T-helper 17 cell (primary cell): ENCODE results near the gene RHOJ. TPM values are rescaled to one million over a fixed set of nuclear protein-coding genes. Genes with fewer than 3 reads are reported as not detected.
"Not testable (repeated sequence)": the region's sequence is repeated elsewhere in the genome, so short reads cannot be mapped to it uniquely, and the experiment has no call there.

Experiments used
- ATAC-seq: fragments of 150-1000 bp; cut with Tn5 transposase; 2 replicates; pipeline ENCODE4 v1.10.0; 2021; ENCODE audit warnings: mild to moderate bottlenecking, moderate library complexity
- DNase-seq, 3 donors: peaks; one replicate each; pipeline versions ENCODE4 v3.0.0 to v3.0.0-alpha.2; 2020 to 2021
- H3K9me3 ChIP-seq: one replicate; pipeline ENCODE4 v1.7.0; 2013; ENCODE audit warnings: low read length, mild to moderate bottlenecking; ENCODE audit not compliant: control insufficient read depth, poor library complexity, severe bottlenecking
- H3K27ac Mint-ChIP-seq: one replicate; pipeline ENCODE4 v1.8.0; 2022; ENCODE audit warnings: mild to moderate bottlenecking, moderate library complexity, mixed read lengths
- H3K27me3 Mint-ChIP-seq: one replicate; pipeline ENCODE4 v1.8.0; 2022; ENCODE audit warnings: mixed read lengths
- H3K36me3 Mint-ChIP-seq: one replicate; pipeline ENCODE4 v1.8.0; 2022; ENCODE audit warnings: low read depth, mixed read lengths
- H3K4me1 Mint-ChIP-seq: one replicate; pipeline ENCODE4 v1.8.0; 2022; ENCODE audit warnings: mild to moderate bottlenecking, mixed read lengths
- H3K4me3 Mint-ChIP-seq: one replicate; pipeline ENCODE4 v1.8.0; 2022; ENCODE audit warnings: mild to moderate bottlenecking, moderate library complexity, mixed read lengths
- total RNA-seq, 4 donors: library from RNA in 2 of 4; stranded (reverse) in 2 of 4; gene quantifications; one replicate each; pipeline ENCODE4 v1.2.3 and lab custom pipeline; 2022 to 2026

The RHOJ gene
- total RNA-seq (not detected), total RNA-seq (lab: John Stamatoyannopoulos, UW) (0 reads per million in 2 donors)

- Mint-ChIP-seq H3K4me1 (no peaks in the 10 kb centered on the region), H3K27ac (no peak within 1 kb of the TSS), H3K27me3 (peaks cover 23% of the 10 kb centered on the region), H3K36me3 (no peaks in the 10 kb centered on the region), H3K4me3 (no peak within 1 kb of the TSS)
- DNase-seq (no peak), ATAC-seq (no peak)
- H3K9me3 ChIP-seq, result no peaks in the 10 kb centered on the region
These were observed at the start of gene RHOJ for GRCh38 chr14:63204407-63205043. RHOJ (plus strand) TSS chr14:63204443; CDS start chr14:63204870, 427 bp downstream.

- H3K27me3 Mint-ChIP-seq, result peaks cover 5% of the 10 kb centered on the region
These were observed 48.6 kb upstream of the RHOJ start for GRCh38 chr14:63155511-63156185.

GRCh38 chr14:63157195-63157594, 47.0 kb upstream of the RHOJ start:
- Mint-ChIP-seq H3K4me3 (no peak overlapping the region), H3K27me3 (peaks cover 5% of the 10 kb centered on the region), H3K27ac (no peak overlapping the region), H3K4me1 (no peaks in the 10 kb centered on the region), H3K36me3 (no peaks in the 10 kb centered on the region)
- DNase-seq (no peak), ATAC-seq (no peak)
- H3K9me3 ChIP-seq, result peaks cover 2% of the 10 kb centered on the region

More at GRCh38 chr14:63155511-63156185, 48.6 kb upstream of the RHOJ start:
- Mint-ChIP-seq H3K4me1 (no peaks in the 10 kb centered on the region), H3K4me3 (no peak overlapping the region), H3K27ac (no peak overlapping the region), H3K36me3 (no peaks in the 10 kb centered on the region)
- H3K9me3 ChIP-seq, result peaks cover 2% of the 10 kb centered on the region
- DNase-seq (no peak), ATAC-seq (no peak)

GRCh38 chr14:63163306-63163705, 40.9 kb upstream of the RHOJ start:
- H3K9me3 ChIP-seq, result peaks cover 4% of the 10 kb centered on the region
- H3K27ac Mint-ChIP-seq, result no peak overlapping the region
- H3K36me3 Mint-ChIP-seq, result no peaks in the 10 kb centered on the region
- peaks cover 5% of the 10 kb centered on the region for H3K27me3 Mint-ChIP-seq
- no peak for DNase-seq
- no peaks in the 10 kb centered on the region for H3K4me1 Mint-ChIP-seq
- no peak overlapping the region for H3K4me3 Mint-ChIP-seq
- ATAC-seq, result no peak

GRCh38 chr14:63164108-63164683, 40.0 kb upstream of the RHOJ start:
- no peak for ATAC-seq

GRCh38 chr14:63165267-63165666, 39.0 kb upstream of the RHOJ start:
- H3K9me3 ChIP-seq, H3K27me3 Mint-ChIP-seq, DNase-seq, H3K4me1 Mint-ChIP-seq, ATAC-seq, H3K27ac Mint-ChIP-seq, H3K36me3 Mint-ChIP-seq, H3K4me3 Mint-ChIP-seq: not testable (repeated sequence)

More at GRCh38 chr14:63164108-63164683, 40.0 kb upstream of the RHOJ start:
- peaks cover 4% of the 10 kb centered on the region for H3K9me3 ChIP-seq
- Mint-ChIP-seq H3K27me3 (peaks cover under 1% of the 10 kb centered on the region), H3K4me3 (no peak overlapping the region), H3K4me1 (no peaks in the 10 kb centered on the region), H3K27ac (no peak overlapping the region), H3K36me3 (no peaks in the 10 kb centered on the region)
- DNase-seq, result no peak

GRCh38 chr14:63167044-63167443, 37.2 kb upstream of the RHOJ start:
- Mint-ChIP-seq H3K4me3 (no peak overlapping the region), H3K27me3 (peaks cover 6% of the 10 kb centered on the region), H3K36me3 (no peaks in the 10 kb centered on the region), H3K4me1 (no peaks in the 10 kb centered on the region), H3K27ac (no peak overlapping the region)
- H3K9me3 ChIP-seq, result peaks cover 2% of the 10 kb centered on the region
- no peak for DNase-seq
- no peak for ATAC-seq

GRCh38 chr14:63174760-63175191, 29.5 kb upstream of the RHOJ start:
- ATAC-seq (no peak), DNase-seq (no peak)
- Mint-ChIP-seq H3K4me3 (no peak overlapping the region), H3K27ac (no peak overlapping the region), H3K27me3 (peaks cover 12% of the 10 kb centered on the region), H3K36me3 (no peaks in the 10 kb centered on the region), H3K4me1 (no peaks in the 10 kb centered on the region)
- no peaks in the 10 kb centered on the region for H3K9me3 ChIP-seq

GRCh38 chr14:63175531-63175930, 28.7 kb upstream of the RHOJ start:
- H3K27ac Mint-ChIP-seq, result no peak overlapping the region

GRCh38 chr14:63178912-63179311, 25.3 kb upstream of the RHOJ start:
- no peaks in the 10 kb centered on the region for H3K36me3 Mint-ChIP-seq
- peaks cover 11% of the 10 kb centered on the region for H3K27me3 Mint-ChIP-seq
- no peak overlapping the region for H3K4me3 Mint-ChIP-seq
- no peaks in the 10 kb centered on the region for H3K4me1 Mint-ChIP-seq
- ATAC-seq (no peak), DNase-seq (no peak)
- no peak overlapping the region for H3K27ac Mint-ChIP-seq
- no peaks in the 10 kb centered on the region for H3K9me3 ChIP-seq

More at GRCh38 chr14:63175531-63175930, 28.7 kb upstream of the RHOJ start:
- H3K4me1 Mint-ChIP-seq, result no peaks in the 10 kb centered on the region
- H3K9me3 ChIP-seq, result no peaks in the 10 kb centered on the region
- DNase-seq, result no peak
- H3K27me3 Mint-ChIP-seq, result peaks cover 17% of the 10 kb centered on the region
- H3K4me3 Mint-ChIP-seq, result no peak overlapping the region
- no peak for ATAC-seq
- no peaks in the 10 kb centered on the region for H3K36me3 Mint-ChIP-seq

- H3K4me3 Mint-ChIP-seq, result no peak overlapping the region
- H3K36me3 Mint-ChIP-seq, result no peaks in the 10 kb centered on the region
- H3K27me3 Mint-ChIP-seq, result peaks cover 11% of the 10 kb centered on the region
- no peaks in the 10 kb centered on the region for H3K4me1 Mint-ChIP-seq
- no peak overlapping the region for H3K27ac Mint-ChIP-seq
- no peak for DNase-seq
- H3K9me3 ChIP-seq, result no peaks in the 10 kb centered on the region
- no peak for ATAC-seq
These were observed 24.9 kb upstream of the RHOJ start for GRCh38 chr14:63179383-63179782.

- ATAC-seq (no peak), DNase-seq (no peak)
- Mint-ChIP-seq H3K27me3 (peaks cover 11% of the 10 kb centered on the region), H3K36me3 (no peaks in the 10 kb centered on the region), H3K27ac (no peak overlapping the region), H3K4me3 (no peak overlapping the region), H3K4me1 (no peaks in the 10 kb centered on the region)
- no peaks in the 10 kb centered on the region for H3K9me3 ChIP-seq
These were observed 24.2 kb upstream of the RHOJ start for GRCh38 chr14:63180011-63180410.

GRCh38 chr14:63182968-63183367, 21.3 kb upstream of the RHOJ start:
- DNase-seq, result no peak
- no peaks in the 10 kb centered on the region for H3K4me1 Mint-ChIP-seq
- no peaks in the 10 kb centered on the region for H3K9me3 ChIP-seq
- H3K27me3 Mint-ChIP-seq, result peaks cover 5% of the 10 kb centered on the region
- H3K27ac Mint-ChIP-seq, result no peak overlapping the region
- no peak overlapping the region for H3K4me3 Mint-ChIP-seq
- H3K36me3 Mint-ChIP-seq, result no peaks in the 10 kb centered on the region
- no peak for ATAC-seq
